Ovary (tissue), 3 donors: Measurements from ENCODE around the gene UBE2V1.

Experiments used
- EP300 ChIP-seq: sonication (generic); formaldehyde crosslinking; IDR thresholded peaks from one replicate; pipeline ENCODE4 v1.6.1; 2017; ENCODE audit warnings: antibody characterized with exemption
- TF ChIP-seq, protein P1 (sequence below), 3 donors: fragments of 450-650 bp in 2 of 3; fragments of 200-600 bp in 1 of 3; IDR thresholded peaks; one replicate each; pipeline versions ENCODE4 v1.5.1 to v1.8.0; 2016 to 2022; ENCODE audit warnings: antibody characterized with exemption in 3 of 3, mild to moderate bottlenecking in 1 of 3
- donor health status: DM: no; HTN: no; CAD: no.

DNA sequence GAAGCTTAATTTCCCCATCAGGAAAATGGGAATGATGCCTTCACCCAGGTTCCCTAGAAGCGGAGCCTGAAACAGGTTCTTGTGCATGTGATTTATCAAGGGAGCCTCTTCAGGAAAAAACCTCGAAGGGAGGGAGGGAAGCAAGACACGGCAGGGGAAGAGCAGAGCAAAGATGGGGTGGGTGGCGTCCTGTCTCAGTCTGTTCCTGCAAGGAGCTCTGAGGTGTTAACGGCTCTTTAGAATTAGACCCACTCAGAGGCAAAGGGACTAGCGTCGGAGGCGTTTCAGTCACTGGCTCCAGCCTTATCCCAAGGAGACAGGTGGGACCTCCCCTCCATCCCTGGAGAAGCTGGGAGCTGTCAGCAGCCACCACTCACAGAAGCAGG lies 15.6 kb upstream of the UBE2V1 start:
- TF ChIP-seq, protein P1, sequence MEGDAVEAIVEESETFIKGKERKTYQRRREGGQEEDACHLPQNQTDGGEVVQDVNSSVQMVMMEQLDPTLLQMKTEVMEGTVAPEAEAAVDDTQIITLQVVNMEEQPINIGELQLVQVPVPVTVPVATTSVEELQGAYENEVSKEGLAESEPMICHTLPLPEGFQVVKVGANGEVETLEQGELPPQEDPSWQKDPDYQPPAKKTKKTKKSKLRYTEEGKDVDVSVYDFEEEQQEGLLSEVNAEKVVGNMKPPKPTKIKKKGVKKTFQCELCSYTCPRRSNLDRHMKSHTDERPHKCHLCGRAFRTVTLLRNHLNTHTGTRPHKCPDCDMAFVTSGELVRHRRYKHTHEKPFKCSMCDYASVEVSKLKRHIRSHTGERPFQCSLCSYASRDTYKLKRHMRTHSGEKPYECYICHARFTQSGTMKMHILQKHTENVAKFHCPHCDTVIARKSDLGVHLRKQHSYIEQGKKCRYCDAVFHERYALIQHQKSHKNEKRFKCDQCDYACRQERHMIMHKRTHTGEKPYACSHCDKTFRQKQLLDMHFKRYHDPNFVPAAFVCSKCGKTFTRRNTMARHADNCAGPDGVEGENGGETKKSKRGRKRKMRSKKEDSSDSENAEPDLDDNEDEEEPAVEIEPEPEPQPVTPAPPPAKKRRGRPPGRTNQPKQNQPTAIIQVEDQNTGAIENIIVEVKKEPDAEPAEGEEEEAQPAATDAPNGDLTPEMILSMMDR (IDR thresholded peaks at IDR 0.05), result no peak
- TF ChIP-seq EP300, result no peak
